Transverse colon (tissue), 4 donors: Measurements from ENCODE around the gene TNK2. TPM values are rescaled to one million over a fixed set of nuclear protein-coding genes. Genes with fewer than 3 reads are reported as not detected.
"Not testable (repeated sequence)": the region's sequence is repeated elsewhere in the genome, so short reads cannot be mapped to it uniquely, and the experiment has no call there.

ENCODE experiments used
- DNase-seq: peaks from one replicate; pipeline ENCODE4 v3.0.0-alpha.2; 2019
- H3K27ac ChIP-seq, 4 donors: fragments of 200-600 bp; sonication (generic); 2 replicates each; pipeline ENCODE4 v1.5.1; 2016 to 2018; ENCODE audit warnings: inconsistent platforms in 4 of 4
- H3K27me3 ChIP-seq: fragments of 200-600 bp; sonication (generic); 2 replicates; pipeline ENCODE4 v1.5.1; 2017; ENCODE audit warnings: inconsistent platforms
- H3K36me3 ChIP-seq, 4 donors: fragments of 200-600 bp; sonication (generic); 2 replicates each; pipeline ENCODE4 v1.5.1; 2017 to 2019; ENCODE audit warnings: inconsistent platforms in 4 of 4
- H3K4me1 ChIP-seq, 4 donors: fragments of 200-600 bp; sonication (generic); 2 replicates each; pipeline ENCODE4 v1.5.1; 2017 to 2020; ENCODE audit warnings: inconsistent platforms in 4 of 4
- H3K4me3 ChIP-seq, 4 donors: fragments of 200-600 bp; sonication (generic); 1 replicate in 1 of 4; 2 replicates in 3 of 4; pipeline versions ENCODE4 v1.5.1 to v1.6.1; 2017 to 2019; ENCODE audit warnings: inconsistent platforms in 4 of 4
- H3K9me3 ChIP-seq, 2 donors: fragments of 200-600 bp; sonication (generic); 2 replicates each; pipeline ENCODE4 v1.5.1; 2017 to 2019; ENCODE audit warnings: inconsistent platforms in 2 of 2
- CTCF ChIP-seq, 5 experiments: fragments of 200-600 bp in 3 of 5; fragments of 450-650 bp in 2 of 5; sonication (generic) in 3 of 5; IDR thresholded peaks; 1 replicate in 2 of 5; 2 replicates in 3 of 5; pipeline ENCODE4 v1.5.1; 2016 to 2017; ENCODE audit warnings: antibody characterized with exemption in 5 of 5, inconsistent platforms in 3 of 5, mild to moderate bottlenecking in 2 of 5, moderate library complexity in 1 of 5
- EP300 ChIP-seq: sonication (generic); formaldehyde crosslinking; IDR thresholded peaks from one replicate; pipeline ENCODE4 v1.6.1; 2017; ENCODE audit warnings: antibody characterized with exemption, low read depth
- POLR2A ChIP-seq: fragments of 450-650 bp; IDR thresholded peaks from one replicate; pipeline ENCODE4 v1.6.1; 2016; ENCODE audit warnings: antibody characterized with exemption, mild to moderate bottlenecking, moderate library complexity
- POLR2AphosphoS5 ChIP-seq, 3 donors: sonication (generic); formaldehyde crosslinking; IDR thresholded peaks; one replicate each; pipeline ENCODE4 v1.6.1; 2016; ENCODE audit warnings: antibody characterized with exemption in 3 of 3
- WGBS, 2 donors: methylation state at CpG; one replicate each; pipeline ENCODE4 v1.1.5; 2018; ENCODE audit warnings: low coverage in 1 of 2; 5-methylcytosine and 5-hydroxymethylcytosine counted together
- in situ Hi-C, 4 donors: fragments of 200-750 bp; cut with MboI; loops; one replicate each; pipeline versions ENCODE4 v1.15.0 to v1.15.1; 2017; ENCODE audit warnings: low sequenced_read_pairs in 3 of 4, low pct_ligation_motif_present in 1 of 4, low pct_unique_long_range_greater_than_20kb in 1 of 4
- intact Hi-C: fragments of 100-400 bp; cut with DNase I; formaldehyde crosslinking; loops from one replicate; pipeline ENCODE4 v1.15.1; 2023; ENCODE audit warnings: low total_unique reads
- total RNA-seq, 4 donors: library from RNA; depleted of rRNA; stranded (reverse); fragments of >200 nt; gene quantifications; one replicate each; pipeline ENCODE4 v1.1.0, GENCODE V29; 2016

Gene TNK2
- total RNA-seq, 4 donors from 2014 or later: 19.1 to 74.1 (median 21.3) TPM

GRCh38 chr3:195901836-195902585 is 6.3 kb downstream of the TNK2 start:
- WGBS, 2 donors: 72 to 87% methylated on average over 4 to 16 of the region's 16 CpGs
- H3K27me3 ChIP-seq, in situ Hi-C loops, DNase-seq, H3K9me3 ChIP-seq, H3K27ac ChIP-seq, intact Hi-C loops, H3K36me3 ChIP-seq, H3K4me3 ChIP-seq: not testable (repeated sequence)
- peaks cover 6 to 34% (median 18%) of the 10 kb centered on the region in 4 donors for H3K4me1 ChIP-seq

- in situ Hi-C loops (no loop called here), intact Hi-C loops (no loop called here)
- no peaks in the 10 kb centered on the region for H3K9me3 ChIP-seq
- H3K4me1 ChIP-seq: peaks cover 4 to 32% (median 18%) of the 10 kb centered on the region in 4 donors
- no peaks in the 10 kb centered on the region for H3K36me3 ChIP-seq
- no peaks in the 10 kb centered on the region for H3K27me3 ChIP-seq
- H3K4me3 ChIP-seq: no peak overlapping the region
- no peak for TF ChIP-seq CTCF (IDR thresholded peaks at IDR 0.05)
- no peak for TF ChIP-seq EP300
- peak in 2 of 3 donors; percentile 43 to 46 for TF ChIP-seq POLR2AphosphoS5 (IDR thresholded peaks at IDR 0.05)
- TF ChIP-seq POLR2A: no peak
- 71% methylated on average over 23 of the region's 23 CpGs; no CpG with 5 or more reads in 1 of the 2 donors for WGBS, 2 donors
- DNase-seq: peak; percentile 46
- H3K27ac ChIP-seq: peak overlapping the region; percentile 4 to 31 (median 27)
These were observed 7.7 kb downstream of the TNK2 start for GRCh38 chr3:195900436-195901355.

- Histone ChIP-seq H3K9me3 (no peaks in the 10 kb centered on the region), H3K4me3 (no peak overlapping the region), H3K27ac (peak overlapping the region in 2 of 4 donors; percentile 4 to 26), H3K27me3 (no peaks in the 10 kb centered on the region), H3K36me3 (no peaks in the 10 kb centered on the region), H3K4me1 (peaks cover 7 to 37% (median 25%) of the 10 kb centered on the region in 4 donors)
- in situ Hi-C loops (no loop called here), intact Hi-C loops (no loop called here)
- TF ChIP-seq EP300 (no peak), CTCF (IDR thresholded peaks at IDR 0.05) (no peak), POLR2AphosphoS5 (IDR thresholded peaks at IDR 0.05) (no peak), POLR2A (no peak)
- whole genome bisulfite sequencing, 2 donors: 94% methylated on average over 15 of the region's 15 CpGs; no CpG with 5 or more reads in 1 of the 2 donors
- DNase-seq: no peak
These were observed 8.5 kb downstream of the TNK2 start for GRCh38 chr3:195899701-195900435.

- Histone ChIP-seq H3K36me3 (no peaks in the 10 kb centered on the region), H3K4me3 (no peak overlapping the region), H3K27me3 (no peaks in the 10 kb centered on the region), H3K9me3 (no peaks in the 10 kb centered on the region), H3K4me1 (peaks cover 18 to 45% (median 35%) of the 10 kb centered on the region in 4 donors), H3K27ac (no peak overlapping the region)
- 79% methylated on average over 11 of the region's 11 CpGs; no CpG with 5 or more reads in 1 of the 2 donors for WGBS, 2 donors
- DNase-seq: no peak
- in situ Hi-C loops (no loop called here), intact Hi-C loops (no loop called here)
- no peak for TF ChIP-seq EP300
- TF ChIP-seq POLR2AphosphoS5 (IDR thresholded peaks at IDR 0.05): no peak
- TF ChIP-seq POLR2A: no peak
- TF ChIP-seq CTCF (IDR thresholded peaks at IDR 0.05): no peak
These were observed 10.4 kb downstream of the TNK2 start for GRCh38 chr3:195897853-195898415.
